Anterior cingulate cortex (tissue), 58 donors: Measurements from ENCODE around the gene SLC37A1.
A peak's percentile ranks its signal among the peaks of the same experiment; 100 is the strongest.
"Not testable (repeated sequence)": the region's sequence is repeated elsewhere in the genome, so short reads cannot be mapped to it uniquely, and the experiment has no call there.

ENCODE experiments used
- DNase-seq, 58 donors: peaks; one replicate each; lab custom pipeline; 2025; lab: John Stamatoyannopoulos, UW

SLC37A1 gene

GRCh38 chr21:42513151-42513984 lies at the start of gene SLC37A1:
TSS of gene SLC37A1 (plus strand) at chr21:42513852. CDS start at chr21:42518455, 4,603 bp downstream.
- DNase-seq, result peak in 2 of 58 donors; percentile 14 to 34

- DNase-seq, result peak in 27 of 58 donors; percentile 1 to 44 (median 19)
Measured at GRCh38 chr21:42463861-42464515, 49.7 kb upstream of the SLC37A1 start.

GRCh38 chr21:42465008-42465802 lies 48.4 kb upstream of the SLC37A1 start:
- no peak for DNase-seq

GRCh38 chr21:42465803-42466127 lies 47.9 kb upstream of the SLC37A1 start:
- no peak for DNase-seq

- no peak for DNase-seq
Measured at GRCh38 chr21:42466700-42467099, 47.0 kb upstream of the SLC37A1 start.

- peak in 2 of 58 donors; percentile 6 to 10 for DNase-seq
Measured at GRCh38 chr21:42467140-42467983, 46.3 kb upstream of the SLC37A1 start.

- peak in 2 of 58 donors; percentile 9 to 16 for DNase-seq
Measured at GRCh38 chr21:42468491-42469131, 45.0 kb upstream of the SLC37A1 start.

GRCh38 chr21:42469272-42469671 lies 44.4 kb upstream of the SLC37A1 start:
- DNase-seq, result no peak

- not testable (repeated sequence) for DNase-seq
Measured at GRCh38 chr21:42469726-42470125, 43.9 kb upstream of the SLC37A1 start.

- no peak for DNase-seq
Measured at GRCh38 chr21:42471206-42471605, 42.4 kb upstream of the SLC37A1 start.

- no peak for DNase-seq
Measured at GRCh38 chr21:42471716-42472330, 41.8 kb upstream of the SLC37A1 start.

GRCh38 chr21:42472521-42472920 lies 41.1 kb upstream of the SLC37A1 start:
- no peak for DNase-seq

GRCh38 chr21:42473498-42474042 lies 40.1 kb upstream of the SLC37A1 start:
- DNase-seq, result no peak

- peak in 1 of 58 donors; percentile 32 for DNase-seq
Measured at GRCh38 chr21:42474043-42474831, 39.4 kb upstream of the SLC37A1 start.

- no peak for DNase-seq
Measured at GRCh38 chr21:42475036-42475435, 38.6 kb upstream of the SLC37A1 start.

GRCh38 chr21:42475526-42476387 lies 37.9 kb upstream of the SLC37A1 start:
- DNase-seq, result no peak
